ENCODE measurements around the gene CAVIN3.

Gene CAVIN3

GRCh38 chr11:6327806-6328205, 7.5 kb upstream of the CAVIN3 start:
- Histone ChIP-seq H3K4me1 (ENCODE audit: control insufficient read depth in 5 of 5, insufficient read depth in 5 of 5, low read length in 5 of 5) (peaks cover 0 to 27% (median 0%) of the 10 kb centered on the region in 5 donors), H3K27me3 (ENCODE audit: control insufficient read depth in 5 of 5, insufficient read depth in 4 of 5, low read length in 5 of 5) (no peaks in the 10 kb centered on the region), H3K9me3 (ENCODE audit: control insufficient read depth in 5 of 5, low read length in 5 of 5) (no peaks in the 10 kb centered on the region), H3K27ac (ENCODE audit: low read depth, low read length) (no peak overlapping the region), H3K4me3 (ENCODE audit: low read depth in 1 of 5, low read length in 5 of 5) (no peak overlapping the region), H3K9ac (ENCODE audit: low read length in 5 of 5) (no peak overlapping the region), H3K36me3 (ENCODE audit: control insufficient read depth in 5 of 5, insufficient read depth in 5 of 5, low read length in 5 of 5) (no peaks in the 10 kb centered on the region)

- Histone ChIP-seq H3K27me3 (ENCODE audit: control insufficient read depth in 5 of 5, insufficient read depth in 4 of 5, low read length in 5 of 5) (no peaks in the 10 kb centered on the region), H3K9me3 (ENCODE audit: control insufficient read depth in 5 of 5, low read length in 5 of 5) (no peaks in the 10 kb centered on the region), H3K27ac (ENCODE audit: low read depth, low read length) (peak overlapping the region; percentile 34), H3K4me3 (ENCODE audit: low read depth in 1 of 5, low read length in 5 of 5) (no peak overlapping the region), H3K9ac (ENCODE audit: low read length in 5 of 5) (no peak overlapping the region), H3K36me3 (ENCODE audit: control insufficient read depth in 5 of 5, insufficient read depth in 5 of 5, low read length in 5 of 5) (no peaks in the 10 kb centered on the region), H3K4me1 (ENCODE audit: control insufficient read depth in 5 of 5, insufficient read depth in 5 of 5, low read length in 5 of 5) (peaks cover 0 to 33% (median 1%) of the 10 kb centered on the region in 5 donors)
Measured at GRCh38 chr11:6326985-6327384, 6.7 kb upstream of the CAVIN3 start.

- Histone ChIP-seq H3K9ac (ENCODE audit: low read length in 5 of 5) (no peak overlapping the region), H3K27ac (ENCODE audit: low read depth, low read length) (peak overlapping the region; percentile 34), H3K4me3 (ENCODE audit: low read depth in 1 of 5, low read length in 5 of 5) (no peak overlapping the region), H3K36me3 (ENCODE audit: control insufficient read depth in 5 of 5, insufficient read depth in 5 of 5, low read length in 5 of 5) (no peaks in the 10 kb centered on the region), H3K4me1 (ENCODE audit: control insufficient read depth in 5 of 5, insufficient read depth in 5 of 5, low read length in 5 of 5) (peaks cover 0 to 40% (median 7%) of the 10 kb centered on the region in 5 donors), H3K27me3 (ENCODE audit: control insufficient read depth in 5 of 5, insufficient read depth in 4 of 5, low read length in 5 of 5) (no peaks in the 10 kb centered on the region), H3K9me3 (ENCODE audit: control insufficient read depth in 5 of 5, low read length in 5 of 5) (no peaks in the 10 kb centered on the region)
Measured at GRCh38 chr11:6326303-6326702, 6.0 kb upstream of the CAVIN3 start.

DNA sequence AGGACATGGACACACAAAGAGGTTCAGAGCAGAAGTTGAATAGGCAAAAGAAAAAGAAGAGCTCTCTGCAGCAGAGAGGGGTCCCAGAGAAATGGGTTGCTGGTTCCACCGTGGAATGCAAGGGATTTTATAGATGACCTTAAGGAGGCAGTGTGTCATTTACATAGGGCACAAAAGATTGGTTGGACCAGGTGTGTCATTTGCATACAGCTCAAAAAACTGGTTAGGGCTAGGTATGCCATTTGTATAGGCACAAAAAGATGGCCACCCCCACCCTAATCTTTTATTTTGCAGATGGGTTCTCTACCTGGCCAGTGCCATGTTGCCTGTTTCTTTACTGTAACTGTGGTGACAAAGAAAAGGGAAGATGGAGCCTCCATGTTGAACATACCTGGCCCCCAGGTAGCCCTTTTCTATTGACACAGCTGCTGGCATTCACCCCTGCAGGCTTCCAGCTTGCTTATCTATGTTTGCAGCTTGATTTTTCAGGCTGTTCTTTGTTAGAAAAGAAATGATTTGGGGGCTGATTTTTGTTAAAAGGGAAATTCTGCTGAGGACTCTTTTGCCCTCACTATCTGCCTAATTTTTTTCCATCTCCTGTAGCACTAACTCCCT, 3.1 kb upstream of the CAVIN3 start:
- H3K27ac ChIP-seq (ENCODE audit: low read depth, low read length) = no peak overlapping the region
- peaks cover 4 to 68% (median 36%) of the 10 kb centered on the region in 5 donors for H3K4me1 ChIP-seq (ENCODE audit: control insufficient read depth in 5 of 5, insufficient read depth in 5 of 5, low read length in 5 of 5)

GRCh38 chr11:6321961-6322362, 1.7 kb upstream of the CAVIN3 start:
- H3K36me3 ChIP-seq (ENCODE audit: control insufficient read depth in 5 of 5, insufficient read depth in 5 of 5, low read length in 5 of 5) = no peaks in the 10 kb centered on the region
- peak overlapping the region; percentile 98 for H3K27ac ChIP-seq (ENCODE audit: low read depth, low read length)
- H3K4me1 ChIP-seq (ENCODE audit: control insufficient read depth in 5 of 5, insufficient read depth in 5 of 5, low read length in 5 of 5) = peaks cover 4 to 66% (median 46%) of the 10 kb centered on the region in 5 donors
- H3K9me3 ChIP-seq (ENCODE audit: control insufficient read depth in 5 of 5, low read length in 5 of 5) = no peaks in the 10 kb centered on the region
- no peak overlapping the region for H3K4me3 ChIP-seq (ENCODE audit: low read depth in 1 of 5, low read length in 5 of 5)
- H3K9ac ChIP-seq (ENCODE audit: low read length in 5 of 5) = peak overlapping the region in 1 of 5 donors; percentile 17
- no peaks in the 10 kb centered on the region for H3K27me3 ChIP-seq (ENCODE audit: control insufficient read depth in 5 of 5, insufficient read depth in 4 of 5, low read length in 5 of 5)

More for the DNA sequence above, 3.1 kb upstream of the CAVIN3 start:
- Histone ChIP-seq H3K9me3 (ENCODE audit: control insufficient read depth in 5 of 5, low read length in 5 of 5) (no peaks in the 10 kb centered on the region), H3K27me3 (ENCODE audit: control insufficient read depth in 5 of 5, insufficient read depth in 4 of 5, low read length in 5 of 5) (no peaks in the 10 kb centered on the region), H3K9ac (ENCODE audit: low read length in 5 of 5) (no peak overlapping the region), H3K4me3 (ENCODE audit: low read depth in 1 of 5, low read length in 5 of 5) (no peak overlapping the region), H3K36me3 (ENCODE audit: control insufficient read depth in 5 of 5, insufficient read depth in 5 of 5, low read length in 5 of 5) (no peaks in the 10 kb centered on the region)

GRCh38 chr11:6321356-6321755, 1.1 kb upstream of the CAVIN3 start:
- peak overlapping the region; percentile 62 to 88 (median 82) for H3K4me3 ChIP-seq (ENCODE audit: low read depth in 1 of 5, low read length in 5 of 5)
- peaks cover 4 to 63% (median 46%) of the 10 kb centered on the region in 5 donors for H3K4me1 ChIP-seq (ENCODE audit: control insufficient read depth in 5 of 5, insufficient read depth in 5 of 5, low read length in 5 of 5)
- no peaks in the 10 kb centered on the region for H3K27me3 ChIP-seq (ENCODE audit: control insufficient read depth in 5 of 5, insufficient read depth in 4 of 5, low read length in 5 of 5)
- peak overlapping the region in 3 of 5 donors; percentile 48 to 90 (median 56) for H3K9ac ChIP-seq (ENCODE audit: low read length in 5 of 5)
- peak overlapping the region; percentile 98 for H3K27ac ChIP-seq (ENCODE audit: low read depth, low read length)
- no peaks in the 10 kb centered on the region for H3K9me3 ChIP-seq (ENCODE audit: control insufficient read depth in 5 of 5, low read length in 5 of 5)
- H3K36me3 ChIP-seq (ENCODE audit: control insufficient read depth in 5 of 5, insufficient read depth in 5 of 5, low read length in 5 of 5) = no peaks in the 10 kb centered on the region

- Histone ChIP-seq H3K9me3 (ENCODE audit: control insufficient read depth in 5 of 5, low read length in 5 of 5) (no peaks in the 10 kb centered on the region), H3K27me3 (ENCODE audit: control insufficient read depth in 5 of 5, insufficient read depth in 4 of 5, low read length in 5 of 5) (no peaks in the 10 kb centered on the region), H3K9ac (ENCODE audit: low read length in 5 of 5) (peak overlapping the region; percentile 41 to 90 (median 84)), H3K27ac (ENCODE audit: low read depth, low read length) (peak overlapping the region; percentile 98), H3K36me3 (ENCODE audit: control insufficient read depth in 5 of 5, insufficient read depth in 5 of 5, low read length in 5 of 5) (no peaks in the 10 kb centered on the region), H3K4me3 (ENCODE audit: low read depth in 1 of 5, low read length in 5 of 5) (peak overlapping the region; percentile 79 to 96 (median 86)), H3K4me1 (ENCODE audit: control insufficient read depth in 5 of 5, insufficient read depth in 5 of 5, low read length in 5 of 5) (peaks cover 4 to 59% (median 56%) of the 10 kb centered on the region in 5 donors)
Measured at GRCh38 chr11:6319704-6320410, 444 bp downstream of the CAVIN3 start.

DNA sequence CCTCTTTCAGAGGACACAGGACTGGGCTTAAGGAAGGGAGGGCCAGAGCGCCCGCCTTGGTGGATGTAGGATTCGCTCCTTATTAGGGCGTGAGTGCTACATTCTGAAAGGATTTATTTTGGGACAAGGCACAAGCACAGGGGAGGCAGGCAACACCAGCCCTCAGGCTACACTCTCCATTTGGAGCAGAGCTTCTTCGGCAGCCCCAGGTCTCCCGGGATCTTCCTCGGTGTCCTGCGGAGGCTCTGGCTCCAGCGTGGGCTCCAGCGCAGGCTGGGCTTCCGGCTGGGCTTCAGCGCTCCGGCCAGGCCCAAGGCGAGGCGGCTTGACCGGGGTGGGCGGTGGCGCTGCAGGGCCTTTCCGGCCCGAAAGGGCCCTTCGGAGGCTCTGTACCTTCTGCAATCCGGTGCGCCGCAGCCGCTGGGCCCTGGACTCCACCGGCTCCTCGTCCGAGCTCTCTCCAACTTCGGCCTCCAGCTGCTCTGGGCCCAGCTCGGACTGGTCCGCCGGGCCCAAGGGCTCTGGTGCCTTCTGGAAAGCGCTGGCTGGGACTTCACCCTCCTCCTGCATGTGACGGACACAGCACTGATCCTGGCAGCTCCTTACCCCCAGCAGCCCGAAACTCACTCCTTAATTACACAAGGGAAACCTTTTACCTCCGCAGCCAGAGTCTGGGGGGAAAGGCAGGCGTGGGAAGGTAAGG, 1.1 kb downstream of the CAVIN3 start:
- Histone ChIP-seq H3K36me3 (ENCODE audit: control insufficient read depth in 5 of 5, insufficient read depth in 5 of 5, low read length in 5 of 5) (no peaks in the 10 kb centered on the region), H3K4me3 (ENCODE audit: low read depth in 1 of 5, low read length in 5 of 5) (peak overlapping the region; percentile 79 to 96 (median 86)), H3K27me3 (ENCODE audit: control insufficient read depth in 5 of 5, insufficient read depth in 4 of 5, low read length in 5 of 5) (no peaks in the 10 kb centered on the region), H3K27ac (ENCODE audit: low read depth, low read length) (peak overlapping the region; percentile 98), H3K9me3 (ENCODE audit: control insufficient read depth in 5 of 5, low read length in 5 of 5) (no peaks in the 10 kb centered on the region), H3K9ac (ENCODE audit: low read length in 5 of 5) (peak overlapping the region; percentile 41 to 90 (median 84)), H3K4me1 (ENCODE audit: control insufficient read depth in 5 of 5, insufficient read depth in 5 of 5, low read length in 5 of 5) (peaks cover 4 to 59% (median 56%) of the 10 kb centered on the region in 5 donors)

GRCh38 chr11:6318204-6318603, 2.1 kb downstream of the CAVIN3 start:
- Histone ChIP-seq H3K27ac (ENCODE audit: low read depth, low read length) (peak overlapping the region; percentile 98), H3K4me1 (ENCODE audit: control insufficient read depth in 5 of 5, insufficient read depth in 5 of 5, low read length in 5 of 5) (peaks cover 4 to 59% (median 56%) of the 10 kb centered on the region in 5 donors), H3K4me3 (ENCODE audit: low read depth in 1 of 5, low read length in 5 of 5) (peak overlapping the region in 4 of 5 donors; percentile 74 to 86 (median 80))

More at GRCh38 chr11:6318204-6318603, 2.1 kb downstream of the CAVIN3 start:
- Histone ChIP-seq H3K27me3 (ENCODE audit: control insufficient read depth in 5 of 5, insufficient read depth in 4 of 5, low read length in 5 of 5) (no peaks in the 10 kb centered on the region), H3K9ac (ENCODE audit: low read length in 5 of 5) (peak overlapping the region in 4 of 5 donors; percentile 11 to 90 (median 81)), H3K9me3 (ENCODE audit: control insufficient read depth in 5 of 5, low read length in 5 of 5) (no peaks in the 10 kb centered on the region), H3K36me3 (ENCODE audit: control insufficient read depth in 5 of 5, insufficient read depth in 5 of 5, low read length in 5 of 5) (no peaks in the 10 kb centered on the region)
